Neuron (in vitro differentiated cells): ENCODE data around the gene CEACAM16.
"Not testable (repeated sequence)": the region's sequence is repeated elsewhere in the genome, so short reads cannot be mapped to it uniquely, and the experiment has no call there.

Experiments used
- H2AFZ ChIP-seq: one replicate; pipeline ENCODE4 v1.6.1; 2013; ENCODE audit warnings: low read depth, mild to moderate bottlenecking, inconsistent platforms, low read length, moderate library complexity
- H3K27me3 ChIP-seq: one replicate; pipeline ENCODE4 v1.6.1; 2013; ENCODE audit warnings: low read length; ENCODE audit not compliant: insufficient read depth
- H3K36me3 ChIP-seq: one replicate; pipeline ENCODE4 v1.6.1; 2013; ENCODE audit warnings: low read length; ENCODE audit not compliant: insufficient read depth
- H3K4me1 ChIP-seq: one replicate; pipeline ENCODE4 v1.6.1; 2013; ENCODE audit warnings: low read length; ENCODE audit not compliant: insufficient read depth
- H3K4me3 ChIP-seq: 2 replicates; pipeline ENCODE4 v1.5.1; 2013; ENCODE audit warnings: mild to moderate bottlenecking, low read length, moderate library complexity
- H3K9me3 ChIP-seq: one replicate; pipeline ENCODE4 v1.6.1; 2013; ENCODE audit warnings: low read length

Gene CEACAM16

DNA sequence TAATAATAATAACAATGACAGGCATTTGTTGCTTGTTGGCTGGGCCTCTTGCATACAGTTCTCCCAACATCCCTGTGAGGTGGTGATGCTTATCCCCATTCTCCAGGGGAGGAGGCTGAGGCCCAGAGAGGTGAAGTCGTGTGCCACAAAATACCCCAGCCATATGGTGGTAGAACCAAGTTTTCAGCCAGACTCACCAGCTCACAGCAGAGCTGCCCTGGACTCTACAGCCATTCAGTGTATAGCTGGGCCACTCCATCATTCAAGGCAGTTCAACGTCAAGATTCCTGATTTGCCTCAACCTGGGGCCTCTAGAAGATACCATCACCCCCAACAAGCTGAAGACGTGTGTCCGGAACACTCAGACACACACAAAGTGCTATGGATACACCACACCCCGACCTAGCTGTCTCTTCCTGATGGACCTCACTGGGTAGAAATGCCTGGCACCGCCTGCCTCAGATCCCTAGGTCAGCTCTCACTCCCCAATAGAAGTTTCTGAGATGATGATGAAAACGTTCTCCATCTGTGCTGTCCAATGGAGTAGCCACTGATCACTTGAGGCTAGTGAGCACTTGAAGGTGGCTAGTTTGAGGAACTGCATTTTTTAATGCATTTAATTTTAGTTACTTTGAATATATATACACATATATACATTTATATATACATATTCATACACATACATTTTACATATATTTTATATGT is 31.9 kb upstream of the CEACAM16 start:
- Histone ChIP-seq H3K27me3 (no peaks in the 10 kb centered on the region), H3K9me3 (no peaks in the 10 kb centered on the region), H3K4me1 (no peaks in the 10 kb centered on the region), H3K4me3 (no peak overlapping the region), H2AFZ (no peak overlapping the region), H3K36me3 (peaks cover under 1% of the 10 kb centered on the region)

- Histone ChIP-seq H3K27me3 (no peaks in the 10 kb centered on the region), H3K9me3 (no peaks in the 10 kb centered on the region)
These were observed 29.8 kb upstream of the CEACAM16 start for GRCh38 chr19:44668985-44669764.

DNA sequence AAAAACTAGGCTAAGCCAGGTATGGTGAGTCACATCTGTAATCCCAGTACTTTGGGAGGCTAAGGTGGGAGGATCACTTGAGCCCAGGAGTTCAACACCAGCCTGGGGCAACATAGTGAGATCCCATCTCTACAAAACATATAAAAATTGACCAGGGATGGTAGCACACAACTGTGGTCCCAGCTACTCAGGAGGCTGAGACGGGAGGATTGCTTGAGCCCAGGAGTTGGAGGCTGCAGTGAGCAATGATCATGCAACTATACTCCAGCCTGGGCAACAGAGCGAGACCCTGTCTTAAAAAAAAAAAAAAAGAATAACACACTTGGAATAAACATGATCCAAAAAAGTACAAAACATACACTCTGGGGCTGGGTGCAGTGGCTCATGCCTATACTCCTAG is 28.9 kb upstream of the CEACAM16 start:
- H3K9me3 ChIP-seq, H3K4me1 ChIP-seq, H3K36me3 ChIP-seq, H3K4me3 ChIP-seq, H2AFZ ChIP-seq, H3K27me3 ChIP-seq: not testable (repeated sequence)

More at GRCh38 chr19:44668985-44669764, 29.8 kb upstream of the CEACAM16 start:
- Histone ChIP-seq H3K4me3 (no peak overlapping the region), H3K36me3 (no peaks in the 10 kb centered on the region), H2AFZ (no peak overlapping the region), H3K4me1 (no peaks in the 10 kb centered on the region)

DNA sequence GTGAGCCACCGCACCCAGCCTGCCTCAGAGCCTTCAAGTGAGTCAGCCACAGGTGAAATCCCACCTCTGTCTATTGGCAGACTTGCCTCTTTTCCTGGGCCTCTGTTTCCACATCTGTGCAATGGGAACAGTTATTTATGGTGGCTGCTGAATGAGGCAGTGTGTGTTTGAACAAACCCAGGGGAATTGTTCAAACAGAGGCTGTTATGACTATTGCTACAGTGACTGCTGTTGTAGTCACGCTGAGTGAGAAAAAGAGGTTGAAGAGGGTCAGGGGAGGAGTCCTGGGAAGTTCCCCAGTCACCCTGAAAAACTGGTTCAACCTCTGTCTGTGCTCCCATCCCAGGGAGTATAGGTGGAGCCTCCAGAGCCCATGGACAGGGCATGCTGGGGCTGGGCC is 27.6 kb upstream of the CEACAM16 start, which contains the start of gene CEACAM19:
CEACAM19 (plus strand) TSS at position 83 of the 400 bp plus-strand sequence. CDS start 450 bp downstream, outside the sequence.
- Histone ChIP-seq H3K27me3 (no peaks in the 10 kb centered on the region), H3K4me1 (no peaks in the 10 kb centered on the region), H3K36me3 (no peaks in the 10 kb centered on the region), H2AFZ (no peak within 1 kb of the TSS), H3K4me3 (no peak within 1 kb of the TSS), H3K9me3 (no peaks in the 10 kb centered on the region)

DNA sequence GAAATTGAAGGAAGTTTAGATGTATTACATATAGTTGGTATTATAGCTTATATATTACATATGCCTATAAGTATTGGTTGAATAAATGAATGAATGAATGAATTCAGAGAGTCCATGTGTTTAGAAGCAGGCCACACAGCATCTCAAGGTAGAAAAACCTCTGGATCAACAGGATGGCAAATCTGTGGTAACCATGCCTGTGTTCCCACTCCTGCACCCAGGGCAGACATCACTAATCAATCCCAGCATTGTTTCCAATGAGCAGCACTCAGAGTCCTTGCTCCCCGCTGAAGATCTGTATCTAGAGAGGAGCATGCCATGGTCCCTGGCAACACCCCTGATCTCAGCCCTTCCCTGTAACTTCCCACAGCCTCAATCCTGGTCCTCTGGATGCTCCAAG is 26.7 kb upstream of the CEACAM16 start:
- no peak overlapping the region for H2AFZ ChIP-seq
- no peaks in the 10 kb centered on the region for H3K36me3 ChIP-seq
- H3K27me3 ChIP-seq: no peaks in the 10 kb centered on the region
- H3K4me3 ChIP-seq: no peak overlapping the region
- H3K4me1 ChIP-seq: no peaks in the 10 kb centered on the region
- no peaks in the 10 kb centered on the region for H3K9me3 ChIP-seq

- Histone ChIP-seq H3K4me1 (no peaks in the 10 kb centered on the region), H3K9me3 (no peaks in the 10 kb centered on the region), H3K4me3 (no peak overlapping the region), H3K36me3 (no peaks in the 10 kb centered on the region), H2AFZ (no peak overlapping the region), H3K27me3 (no peaks in the 10 kb centered on the region)
These were observed 25.4 kb upstream of the CEACAM16 start for GRCh38 chr19:44673510-44673909.

DNA sequence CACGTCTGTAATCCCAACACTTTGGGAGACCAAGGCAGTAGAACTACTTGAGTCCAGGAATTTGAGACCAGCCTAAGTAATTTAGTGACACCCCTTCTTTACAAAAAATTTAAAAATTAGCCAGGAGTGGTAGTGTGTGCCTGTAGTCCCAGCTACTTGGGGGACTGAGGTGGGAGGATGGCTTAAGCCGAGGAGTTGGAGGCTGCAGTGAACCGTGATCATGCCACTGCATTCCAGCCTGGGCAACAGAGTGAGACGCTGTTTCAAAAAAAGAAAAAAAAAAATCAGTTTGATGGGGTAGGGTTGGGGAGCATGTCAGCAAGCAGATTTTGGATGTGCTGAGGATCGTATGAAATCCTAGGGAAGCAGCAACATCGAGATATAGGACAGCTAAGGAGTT is 23.4 kb upstream of the CEACAM16 start:
- no peaks in the 10 kb centered on the region for H3K9me3 ChIP-seq
- no peaks in the 10 kb centered on the region for H3K4me1 ChIP-seq
- H3K4me3 ChIP-seq: no peak overlapping the region
- H2AFZ ChIP-seq: no peak overlapping the region
- no peaks in the 10 kb centered on the region for H3K36me3 ChIP-seq
- H3K27me3 ChIP-seq: no peaks in the 10 kb centered on the region

GRCh38 chr19:44677019-44677811 is 21.7 kb upstream of the CEACAM16 start:
- Histone ChIP-seq H3K4me1 (no peaks in the 10 kb centered on the region), H3K27me3 (no peaks in the 10 kb centered on the region), H2AFZ (peak overlapping the region; percentile 5), H3K36me3 (no peaks in the 10 kb centered on the region), H3K4me3 (no peak overlapping the region), H3K9me3 (no peaks in the 10 kb centered on the region)

DNA sequence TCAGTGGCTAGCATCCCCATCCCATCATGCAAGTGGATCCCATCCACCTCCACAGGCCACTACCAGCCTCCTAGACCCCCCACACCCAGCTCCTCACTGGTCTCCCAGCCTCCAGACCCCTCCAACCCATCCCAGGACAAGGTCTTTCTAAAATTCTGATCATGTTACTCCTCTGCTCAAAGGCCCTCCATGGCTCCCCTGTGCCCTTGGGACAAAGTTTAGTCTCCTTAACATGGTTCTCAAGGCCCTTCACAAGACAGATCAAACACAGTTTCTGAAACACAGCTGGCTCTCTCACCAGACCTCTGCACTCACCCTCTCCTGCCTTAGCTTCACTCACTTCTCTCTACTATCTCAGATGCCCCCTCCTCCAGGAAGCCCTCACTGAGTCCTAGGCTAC is 18.4 kb upstream of the CEACAM16 start:
- Histone ChIP-seq H3K36me3 (no peaks in the 10 kb centered on the region), H3K4me1 (no peaks in the 10 kb centered on the region), H3K9me3 (no peaks in the 10 kb centered on the region), H2AFZ (no peak overlapping the region), H3K27me3 (no peaks in the 10 kb centered on the region), H3K4me3 (no peak overlapping the region)

DNA sequence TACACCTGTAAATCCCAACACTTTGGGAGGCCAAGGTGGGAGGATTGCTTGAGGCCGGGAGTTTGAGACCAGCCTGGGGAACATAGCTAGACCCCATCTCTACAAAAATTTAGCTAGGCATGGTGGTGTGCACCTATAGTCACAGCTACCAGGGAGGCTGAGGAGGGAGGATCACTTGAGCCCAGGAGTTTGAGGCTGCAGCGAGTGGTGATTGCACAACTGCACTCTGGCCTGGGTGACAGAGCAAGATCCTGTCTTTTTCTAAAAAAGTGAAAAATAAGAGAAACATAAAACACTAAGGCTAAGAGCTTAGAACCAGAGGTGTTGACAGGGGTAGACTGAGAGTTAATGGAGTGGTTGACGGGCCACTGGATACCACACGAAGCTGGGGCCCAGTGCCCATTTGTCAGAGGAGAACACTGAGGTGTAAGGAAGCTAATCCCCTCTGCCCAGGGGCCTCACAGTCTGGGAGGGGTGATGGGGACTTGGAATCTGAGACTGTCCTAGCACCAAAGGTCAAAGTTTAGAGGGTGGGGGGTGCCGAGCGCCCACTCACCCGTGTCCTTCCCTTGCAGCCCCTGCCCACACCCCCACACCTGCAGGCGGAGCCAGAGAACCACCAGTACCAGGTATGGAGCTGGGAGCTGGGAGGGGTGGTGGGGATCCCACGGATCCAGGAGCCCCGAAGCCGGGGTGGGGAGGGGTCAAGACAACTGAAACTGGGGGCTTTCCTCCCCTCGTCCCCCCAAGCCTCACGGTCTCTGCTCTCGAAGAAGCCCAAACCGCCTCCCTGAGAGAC is 16.8 kb upstream of the CEACAM16 start:
- Histone ChIP-seq H2AFZ (no peak overlapping the region), H3K4me3 (no peak overlapping the region), H3K4me1 (no peaks in the 10 kb centered on the region)

GRCh38 chr19:44682807-44683206 is 16.1 kb upstream of the CEACAM16 start:
- Histone ChIP-seq H3K27me3 (no peaks in the 10 kb centered on the region), H2AFZ (no peak overlapping the region), H3K4me1 (no peaks in the 10 kb centered on the region), H3K4me3 (no peak overlapping the region), H3K36me3 (no peaks in the 10 kb centered on the region), H3K9me3 (no peaks in the 10 kb centered on the region)

More for the DNA sequence above, 16.8 kb upstream of the CEACAM16 start:
- Histone ChIP-seq H3K9me3 (no peaks in the 10 kb centered on the region), H3K27me3 (no peaks in the 10 kb centered on the region), H3K36me3 (no peaks in the 10 kb centered on the region)

GRCh38 chr19:44683434-44684210 is 15.3 kb upstream of the CEACAM16 start:
- Histone ChIP-seq H2AFZ (no peak overlapping the region), H3K4me1 (no peaks in the 10 kb centered on the region), H3K9me3 (no peaks in the 10 kb centered on the region), H3K27me3 (no peaks in the 10 kb centered on the region), H3K36me3 (no peaks in the 10 kb centered on the region), H3K4me3 (no peak overlapping the region)
